H9 (cell line): Measurements from ENCODE around the gene NTRK3. TPM values are rescaled to one million over a fixed set of nuclear protein-coding genes. Genes with fewer than 3 reads are reported as not detected.

Source experiments
- DNase-seq: peaks from one replicate; pipeline ENCODE4 v3.0.0-alpha.2; 2017
- H2AFZ ChIP-seq: one replicate; pipeline ENCODE4 v1.6.1; 2013; ENCODE audit warnings: mild to moderate bottlenecking, low read length, control low read depth, moderate library complexity
- H2AK5ac ChIP-seq: 2 replicates; pipeline ENCODE4 v1.6.1; 2013; ENCODE audit warnings: low read length, control low read depth, mixed read lengths; ENCODE audit not compliant: insufficient read length
- H2BK120ac ChIP-seq: one replicate; pipeline ENCODE4 v1.6.1; 2013; ENCODE audit warnings: low read depth, mild to moderate bottlenecking, low read length, control low read depth, inconsistent platforms; ENCODE audit not compliant: poor library complexity, severe bottlenecking
- H2BK12ac ChIP-seq: 2 replicates; pipeline ENCODE4 v1.6.1; 2013; ENCODE audit warnings: low read length, control low read depth, mixed read lengths, low read depth; ENCODE audit not compliant: insufficient read length
- H2BK15ac ChIP-seq: 2 replicates; pipeline ENCODE4 v1.6.1; 2013; ENCODE audit warnings: low read depth, low read length, control low read depth
- H2BK20ac ChIP-seq: one replicate; pipeline ENCODE4 v1.6.1; 2013; ENCODE audit warnings: low read depth, mild to moderate bottlenecking, low read length, control low read depth, inconsistent platforms; ENCODE audit not compliant: poor library complexity, severe bottlenecking
- H2BK5ac ChIP-seq: 2 replicates; pipeline ENCODE4 v1.6.1; 2013; ENCODE audit warnings: low read length, control low read depth, mixed read lengths; ENCODE audit not compliant: insufficient read length
- H3K14ac ChIP-seq: 2 replicates; pipeline ENCODE4 v1.6.1; 2013; ENCODE audit warnings: low read length, control low read depth; ENCODE audit not compliant: insufficient read depth
- H3K18ac ChIP-seq: 2 replicates; pipeline ENCODE4 v1.6.1; 2013; ENCODE audit warnings: low read depth, mild to moderate bottlenecking, mixed read lengths, low read length, control low read depth; ENCODE audit not compliant: insufficient read length
- H3K23ac ChIP-seq: 2 replicates; pipeline ENCODE4 v1.6.1; 2013; ENCODE audit warnings: low read length, control low read depth, mixed read lengths, low read depth; ENCODE audit not compliant: insufficient read length
- H3K23me2 ChIP-seq: 2 replicates; pipeline ENCODE4 v1.6.1; 2013; ENCODE audit warnings: low read depth, mild to moderate bottlenecking, mixed read lengths, low read length, control low read depth; ENCODE audit not compliant: insufficient read length, poor library complexity, severe bottlenecking
- H3K27ac ChIP-seq: 2 replicates; pipeline ENCODE4 v1.5.1; 2013; ENCODE audit warnings: low read length, control low read depth, mixed read lengths, low read depth; ENCODE audit not compliant: insufficient read length
- H3K27me3 ChIP-seq: 2 replicates; pipeline ENCODE4 v1.6.1; 2013; ENCODE audit warnings: low read length, control low read depth, inconsistent platforms; ENCODE audit not compliant: insufficient read depth
- H3K4ac ChIP-seq: 2 replicates; pipeline ENCODE4 v1.6.1; 2013; ENCODE audit warnings: low read depth, mild to moderate bottlenecking, control low read depth, inconsistent platforms, low read length, moderate library complexity
- H3K4me1 ChIP-seq: 2 replicates; pipeline ENCODE4 v1.6.1; 2013; ENCODE audit warnings: low read length, control low read depth, inconsistent platforms; ENCODE audit not compliant: insufficient read depth
- H3K4me2 ChIP-seq: 2 replicates; pipeline ENCODE4 v1.6.1; 2013; ENCODE audit warnings: low read length, control low read depth, mixed read lengths; ENCODE audit not compliant: insufficient read length, insufficient read depth
- H3K56ac ChIP-seq: 2 replicates; pipeline ENCODE4 v1.6.1; 2013; ENCODE audit warnings: low read depth, mild to moderate bottlenecking, mixed read lengths, low read length, control low read depth; ENCODE audit not compliant: insufficient read length
- H3K79me1 ChIP-seq: 2 replicates; pipeline ENCODE4 v1.6.1; 2013; ENCODE audit warnings: low read depth, mild to moderate bottlenecking, moderate library complexity, low read length, control low read depth, inconsistent platforms; ENCODE audit not compliant: insufficient read depth, poor library complexity, severe bottlenecking
- H3K79me2 ChIP-seq: 2 replicates; pipeline ENCODE4 v1.6.1; 2013; ENCODE audit warnings: low read length, control low read depth, inconsistent platforms; ENCODE audit not compliant: insufficient read depth
- H3K9ac ChIP-seq: 2 replicates; pipeline ENCODE4 v1.6.1; 2013; ENCODE audit warnings: low read length, control low read depth, mixed read lengths; ENCODE audit not compliant: insufficient read length; ENCODE audit errors: extremely low read depth
- H3K9me3 ChIP-seq: one replicate; pipeline ENCODE4 v1.6.1; 2013; ENCODE audit warnings: low read depth, low read length, inconsistent platforms; ENCODE audit not compliant: control insufficient read depth
- H3T11ph ChIP-seq: one replicate; pipeline ENCODE4 v1.6.1; 2013; ENCODE audit warnings: mild to moderate bottlenecking, low read length, control low read depth, inconsistent platforms
- H4K20me1 ChIP-seq: one replicate; pipeline ENCODE4 v1.6.1; 2013; ENCODE audit not compliant: control insufficient read depth, insufficient read length, insufficient read depth
- H4K5ac ChIP-seq: 2 replicates; pipeline ENCODE4 v1.6.1; 2013; ENCODE audit warnings: low read depth, mild to moderate bottlenecking, mixed read lengths, low read length, control low read depth; ENCODE audit not compliant: insufficient read length
- H4K8ac ChIP-seq: replicated peaks from 2 replicates; pipeline ENCODE4 v1.6.1; 2013; ENCODE audit warnings: low read length, control low read depth, mixed read lengths, low read depth; ENCODE audit not compliant: insufficient read length
- H4K91ac ChIP-seq: 2 replicates; pipeline ENCODE4 v1.6.1; 2013; ENCODE audit warnings: low read depth, mild to moderate bottlenecking, moderate library complexity, mixed read lengths, low read length, control low read depth; ENCODE audit not compliant: insufficient read length
- H3K27ac Mint-ChIP-seq, 3 experiments: 2 replicates in 2 of 3; 3 replicates in 1 of 3; pipeline ENCODE4 v1.8.0; 2020 to 2021; ENCODE audit warnings: mixed read lengths in 3 of 3, mild to moderate bottlenecking in 1 of 3, moderate library complexity in 1 of 3
- H3K27me3 Mint-ChIP-seq: 2 replicates; pipeline ENCODE4 v1.8.0; 2021; ENCODE audit warnings: low read depth, mild to moderate bottlenecking, moderate library complexity, mixed read lengths
- H3K36me3 Mint-ChIP-seq, 3 experiments: 2 replicates in 2 of 3; 3 replicates in 1 of 3; pipeline ENCODE4 v1.8.0; 2020 to 2021; ENCODE audit warnings: low read depth in 3 of 3, mixed read lengths in 3 of 3; ENCODE audit not compliant: insufficient read depth in 1 of 3
- H3K4me1 Mint-ChIP-seq, 2 experiments: 2 replicates each; pipeline ENCODE4 v1.8.0; 2020; ENCODE audit warnings: mixed read lengths in 2 of 2
- H3K4me3 Mint-ChIP-seq, 2 experiments: 2 replicates in 1 of 2; 3 replicates in 1 of 2; pipeline ENCODE4 v1.8.0; 2020 to 2021; ENCODE audit warnings: mild to moderate bottlenecking in 2 of 2, mixed read lengths in 2 of 2, moderate library complexity in 1 of 2
- H3K9me3 Mint-ChIP-seq, 2 experiments: 2 replicates in 1 of 2; 3 replicates in 1 of 2; pipeline ENCODE4 v1.8.0; 2020; ENCODE audit warnings: mild to moderate bottlenecking in 2 of 2, mixed read lengths in 2 of 2, moderate library complexity in 1 of 2
- CTCF ChIP-seq: fragments of 200-600 bp; sonication (generic); conservative IDR thresholded peaks from 3 replicates; pipeline ENCODE4 v1.8.0; 2021; ENCODE audit warnings: antibody characterized with exemption, mild to moderate bottlenecking
- WGBS: extraction: QIAGEN DNeasy Blood & Tissue Kit; methylation state at CpG from one replicate; pipeline ENCODE4 v1.1.7; 2013; ENCODE audit warnings: missing lambda C conversion rate, low lambda C conversion rate, mixed read lengths; ENCODE audit not compliant: insufficient read length; ENCODE audit errors: extremely low coverage; 5-methylcytosine and 5-hydroxymethylcytosine counted together
- total RNA-seq: library from RNA; stranded (reverse); gene quantifications from 2 replicates; pipeline ENCODE4 v1.2.1, GENCODE V29; 2021

Gene NTRK3
- total RNA-seq, 1 experiment from 2014 or later, result 2.5 TPM

- no peak for DNase-seq
- WGBS, result no CpG with 5 or more reads among the region's 2 CpGs
- no peak overlapping the region for H2BK5ac ChIP-seq
Measured at GRCh38 chr15:88188300-88188699, 68.2 kb downstream of the NTRK3 start.

More at GRCh38 chr15:88188300-88188699, 68.2 kb downstream of the NTRK3 start:
- Histone ChIP-seq H3K4me1 (no peaks in the 10 kb centered on the region), H3K79me2 (no peaks in the 10 kb centered on the region), H2BK120ac (no peak overlapping the region), H2BK20ac (no peak overlapping the region), H3K27me3 (no peaks in the 10 kb centered on the region), H3K23ac (no peak overlapping the region), H3K18ac (no peak overlapping the region), H2BK15ac (no peak overlapping the region), H4K5ac (no peak overlapping the region), H4K20me1 (no peaks in the 10 kb centered on the region), H4K91ac (no peak overlapping the region), H2AFZ (no peak overlapping the region), H3K9ac (no peak overlapping the region), H3K27ac (no peak overlapping the region), H3K79me1 (no peaks in the 10 kb centered on the region), H3K23me2 (no peaks in the 10 kb centered on the region), H3K4me2 (no peak overlapping the region), H3K9me3 (no peaks in the 10 kb centered on the region), H3K14ac (no peak overlapping the region), H3T11ph (no peak overlapping the region), H2AK5ac (no peak overlapping the region), H2BK12ac (no peak overlapping the region), H3K56ac (no peak overlapping the region), H3K4ac (no peak overlapping the region), H4K8ac (no peak overlapping the region)
- peaks cover 9% of the 10 kb centered on the region for H3K27me3 Mint-ChIP-seq
- TF ChIP-seq CTCF, result no peak
- no peak overlapping the region for H3K27ac Mint-ChIP-seq
- H3K4me1 Mint-ChIP-seq, result peaks cover 0 to 2% of the 10 kb centered on the region in 2 experiments; a peak in 2 of 4 replicates
- no peak overlapping the region for H3K4me3 Mint-ChIP-seq
- no peaks in the 10 kb centered on the region; a peak in 1 of 7 replicates for H3K36me3 Mint-ChIP-seq
- no peaks in the 10 kb centered on the region for H3K9me3 Mint-ChIP-seq
